ENCODE data around the gene ACAD10.
"Not testable (repeated sequence)": the region's sequence is repeated elsewhere in the genome, so short reads cannot be mapped to it uniquely, and the experiment has no call there.

Gene ACAD10

DNA sequence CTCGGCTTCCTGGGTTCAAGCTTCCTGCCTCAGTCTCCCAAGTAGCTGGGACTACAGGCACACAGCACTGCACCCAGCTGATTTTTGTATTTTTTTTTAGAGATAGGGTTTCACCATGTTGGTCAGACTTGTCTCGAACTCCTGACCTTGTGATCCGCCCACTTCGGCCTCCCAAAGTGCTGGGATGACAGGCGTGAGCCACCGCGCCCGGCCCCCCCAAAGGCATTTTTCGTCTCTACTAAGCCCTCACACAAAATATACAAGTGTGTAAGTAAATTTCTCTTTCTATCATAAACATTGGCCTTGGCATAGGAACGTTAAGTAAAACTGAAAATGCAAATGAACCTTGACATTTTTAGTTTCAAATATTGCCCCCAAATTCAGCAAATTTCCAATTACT lies 2.1 kb downstream of the ACAD10 start:
- DNase-seq, result no peak

- no peak for DNase-seq
Measured at GRCh38 chr12:111691262-111691661, 5.4 kb downstream of the ACAD10 start.

- no peak for DNase-seq
Measured at GRCh38 chr12:111692575-111693210, 6.8 kb downstream of the ACAD10 start.

- DNase-seq, result no peak
Measured at GRCh38 chr12:111693818-111694217, 8.0 kb downstream of the ACAD10 start.

DNA sequence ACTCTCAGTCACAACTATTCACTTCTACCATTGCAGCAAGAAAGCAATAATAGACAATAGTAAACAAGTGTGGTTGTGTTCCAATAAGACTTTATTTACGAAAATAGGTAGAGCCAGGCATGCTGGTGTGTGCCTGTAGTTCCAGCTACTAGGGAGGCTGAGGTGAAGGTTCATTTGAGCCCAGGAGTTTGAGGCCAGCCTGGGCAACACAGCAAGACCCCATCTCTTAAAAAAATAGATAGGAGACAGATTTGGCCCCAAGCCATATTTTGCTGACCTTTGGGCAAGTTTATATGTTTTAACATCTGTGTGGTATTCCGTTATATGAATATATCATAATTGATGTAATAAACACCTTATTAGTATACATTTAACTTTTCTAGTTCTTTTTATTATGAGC lies 14.1 kb downstream of the ACAD10 start:
- DNase-seq, result no peak

- no peak for DNase-seq
Measured at GRCh38 chr12:111705672-111706071, 19.8 kb downstream of the ACAD10 start.

DNA sequence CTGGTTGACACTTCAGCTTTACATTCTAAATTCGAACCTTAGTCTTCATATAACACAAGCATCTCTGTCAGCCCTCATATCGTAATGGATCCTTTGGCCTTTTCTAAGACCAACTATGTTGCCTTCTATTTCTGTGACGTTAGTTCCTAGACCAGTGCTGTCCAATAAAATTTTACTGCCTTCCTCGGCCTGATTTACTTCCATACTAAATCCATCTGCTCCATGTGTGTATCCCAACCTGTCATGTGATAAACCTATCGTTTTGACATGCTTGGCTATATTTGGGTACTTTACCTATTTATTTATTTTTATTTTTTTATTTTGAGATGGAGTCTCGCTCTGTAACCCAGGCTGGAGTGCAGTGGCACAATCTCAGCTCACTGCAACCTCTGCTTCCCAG lies 20.3 kb downstream of the ACAD10 start:
- DNase-seq, result no peak

- DNase-seq, result peak; percentile 1
Measured at GRCh38 chr12:111715279-111715678, 29.4 kb downstream of the ACAD10 start.

DNA sequence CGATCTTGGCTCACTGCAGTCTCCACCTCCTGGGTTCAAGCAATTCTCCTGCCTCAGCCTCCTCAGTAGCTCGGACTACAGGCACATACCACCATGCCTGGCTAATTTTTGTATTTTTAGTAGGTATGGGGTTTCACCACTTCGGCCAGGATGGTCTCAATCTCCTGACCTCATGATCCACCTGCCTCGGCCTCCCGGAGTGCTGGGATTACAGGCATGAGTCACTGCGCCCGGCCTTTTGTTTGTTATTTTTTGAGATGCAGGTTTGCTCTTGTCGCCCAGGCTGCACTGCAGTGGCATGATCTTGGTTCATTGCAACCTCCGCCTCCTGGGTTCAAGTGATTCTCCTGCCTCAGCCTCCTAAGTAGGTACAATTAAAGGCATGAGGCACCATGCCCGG lies 33.5 kb downstream of the ACAD10 start:
- not testable (repeated sequence) for DNase-seq

GRCh38 chr12:111720457-111720856 lies 34.6 kb downstream of the ACAD10 start:
- no peak for DNase-seq

- DNase-seq, result not testable (repeated sequence)
Measured at GRCh38 chr12:111723646-111724360, 38.0 kb downstream of the ACAD10 start.

DNA sequence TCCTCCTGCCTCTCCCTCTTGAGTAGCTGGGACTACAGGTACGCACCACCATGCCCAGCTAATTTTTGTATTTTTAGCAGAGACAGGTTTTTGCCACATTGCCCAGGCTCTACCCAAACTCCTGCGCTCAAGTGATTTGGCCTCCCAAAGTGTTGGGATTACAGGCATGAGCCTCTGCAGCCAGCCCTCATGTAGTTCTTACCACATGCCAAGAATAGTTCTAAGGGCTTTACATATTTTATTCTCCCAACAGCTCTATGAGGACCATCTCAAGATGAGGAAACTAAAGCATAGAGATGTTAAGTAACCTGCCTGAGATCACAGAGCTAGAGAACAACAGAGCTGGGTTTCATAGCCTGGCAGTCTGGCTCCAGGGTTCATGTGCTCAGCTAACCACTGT lies 42.9 kb downstream of the ACAD10 start:
- DNase-seq, result no peak

DNA sequence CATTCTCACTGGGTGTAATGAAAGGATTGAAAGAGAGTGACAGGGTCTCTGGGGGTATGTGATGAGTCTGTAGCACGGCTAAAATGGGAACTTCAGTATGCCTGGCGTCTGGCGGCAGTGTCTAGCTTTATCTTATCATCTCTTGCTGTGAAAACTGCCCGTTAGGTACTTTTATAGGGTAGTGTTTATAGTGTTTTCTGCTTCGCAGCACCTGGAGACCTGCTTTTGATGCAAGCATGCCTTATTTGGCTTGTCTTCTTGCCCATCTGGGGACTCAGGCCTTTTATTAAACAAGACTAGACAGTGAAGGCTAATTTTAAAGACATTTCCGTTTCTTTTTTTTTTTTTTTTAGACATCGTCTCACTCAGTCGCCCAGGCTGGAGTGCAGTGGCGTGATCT lies 44.6 kb downstream of the ACAD10 start:
- no peak for DNase-seq

DNA sequence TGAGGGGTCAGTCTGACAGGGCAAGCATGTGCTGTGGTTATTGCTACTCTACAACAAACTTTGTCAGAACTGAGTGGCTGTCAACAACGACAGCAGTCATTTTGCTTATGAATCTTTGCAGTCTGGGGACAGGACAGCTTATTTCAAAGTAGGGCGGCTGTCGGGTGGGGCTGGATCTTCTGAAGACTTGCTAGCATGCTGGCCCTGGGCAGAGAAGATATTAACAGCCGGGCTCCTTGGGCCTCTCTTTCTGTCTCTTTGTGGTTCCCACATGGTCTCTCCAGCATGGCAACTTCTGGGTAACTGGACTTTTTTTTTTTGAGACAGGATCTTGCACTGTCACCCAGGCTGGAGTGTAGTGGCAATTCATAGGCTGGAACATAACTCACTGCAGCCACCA lies 46.9 kb downstream of the ACAD10 start:
- DNase-seq, result no peak

- DNase-seq, result no peak
Measured at GRCh38 chr12:111733340-111733915, 47.6 kb downstream of the ACAD10 start.

- not testable (repeated sequence) for DNase-seq
Measured at GRCh38 chr12:111739524-111739923, 53.7 kb downstream of the ACAD10 start.

- DNase-seq, result peak; percentile 49
Measured at GRCh38 chr12:111741235-111741812, 55.5 kb downstream of the ACAD10 start.

- no peak for DNase-seq
Measured at GRCh38 chr12:111745211-111745610, 59.4 kb downstream of the ACAD10 start.

- no peak for DNase-seq
Measured at GRCh38 chr12:111747333-111747732, 61.5 kb downstream of the ACAD10 start.

- DNase-seq, result no peak
Measured at GRCh38 chr12:111748151-111748672, 62.4 kb downstream of the ACAD10 start.

GRCh38 chr12:111748867-111749266 lies 63.0 kb downstream of the ACAD10 start:
- no peak for DNase-seq

- DNase-seq, result no peak
Measured at GRCh38 chr12:111749391-111749790, 63.5 kb downstream of the ACAD10 start.

DNA sequence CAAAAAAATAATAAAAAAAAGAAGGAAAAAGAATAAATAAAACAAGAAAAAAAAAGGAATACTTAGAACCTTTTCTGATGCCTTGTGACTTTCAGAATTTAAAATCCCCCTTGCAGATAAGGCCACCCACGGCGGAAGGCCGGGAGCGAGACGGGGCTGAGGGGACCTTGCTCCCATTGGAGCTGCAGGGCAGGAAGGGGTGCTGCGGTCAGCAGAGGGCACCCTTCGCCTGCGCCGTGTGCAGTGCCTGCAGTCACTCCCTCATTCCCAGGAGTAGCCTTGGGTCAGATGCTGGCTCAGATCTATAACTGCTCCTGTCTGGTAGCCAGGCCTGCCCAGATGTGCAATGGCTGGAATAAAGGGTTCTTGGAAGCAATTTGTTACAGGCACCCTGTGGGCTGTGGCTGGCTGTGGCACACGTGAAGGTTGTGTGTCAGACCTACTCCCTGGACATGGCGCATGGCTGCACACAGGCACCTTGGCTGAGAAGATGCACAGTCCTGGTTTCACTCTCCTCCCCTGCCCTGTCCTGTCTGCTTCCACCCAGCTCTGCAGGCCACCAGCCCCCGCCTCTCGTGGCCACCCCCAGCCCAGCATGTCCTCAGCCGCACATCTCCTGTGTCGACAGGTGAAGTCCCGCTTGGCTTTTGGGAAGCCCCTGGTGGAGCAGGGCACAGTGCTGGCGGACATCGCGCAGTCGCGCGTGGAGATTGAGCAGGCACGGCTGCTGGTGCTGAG lies 67.5 kb downstream of the ACAD10 start:
- DNase-seq, result no peak
